Right forelimb (tissue), 1 donor: Measurements from ENCODE around the gene MAPKAPK5.
"Not testable (repeated sequence)": the region's sequence is repeated elsewhere in the genome, so short reads cannot be mapped to it uniquely, and the experiment has no call there.

Source experiments
- DNase-seq: peaks from one replicate; pipeline ENCODE4 v3.0.0-alpha.2; 2018

MAPKAPK5 gene

GRCh38 chr12:111828338-111828979 lies 13.6 kb upstream of the MAPKAPK5 start:
- no peak for DNase-seq

GRCh38 chr12:111829635-111830034 lies 12.4 kb upstream of the MAPKAPK5 start:
- not testable (repeated sequence) for DNase-seq

GRCh38 chr12:111834740-111835386 lies 7.2 kb upstream of the MAPKAPK5 start:
- DNase-seq: not testable (repeated sequence)

GRCh38 chr12:111835531-111836181 lies 6.4 kb upstream of the MAPKAPK5 start:
- DNase-seq: not testable (repeated sequence)

GRCh38 chr12:111838353-111838752 lies 3.7 kb upstream of the MAPKAPK5 start:
- no peak for DNase-seq

- no peak for DNase-seq
Measured at GRCh38 chr12:111840807-111841206, 1.2 kb upstream of the MAPKAPK5 start.

GRCh38 chr12:111841236-111841749 lies 735 bp upstream of the MAPKAPK5 start:
- DNase-seq: no peak

GRCh38 chr12:111842556-111843396 lies 748 bp downstream of the MAPKAPK5 start:
- peak; percentile 45 for DNase-seq

- no peak for DNase-seq
Measured at GRCh38 chr12:111846016-111846415, 4.0 kb downstream of the MAPKAPK5 start.

GRCh38 chr12:111850526-111850925 lies 8.5 kb downstream of the MAPKAPK5 start:
- no peak for DNase-seq

- DNase-seq: no peak
Measured at GRCh38 chr12:111858186-111858585, 16.2 kb downstream of the MAPKAPK5 start.

GRCh38 chr12:111858778-111859177 lies 16.8 kb downstream of the MAPKAPK5 start:
- DNase-seq: no peak

- DNase-seq: no peak
Measured at GRCh38 chr12:111864913-111865312, 22.9 kb downstream of the MAPKAPK5 start.

- no peak for DNase-seq
Measured at GRCh38 chr12:111867531-111867930, 25.5 kb downstream of the MAPKAPK5 start.

- DNase-seq: no peak
Measured at GRCh38 chr12:111868676-111869588, 26.9 kb downstream of the MAPKAPK5 start.

GRCh38 chr12:111869671-111870070 lies 27.6 kb downstream of the MAPKAPK5 start:
- no peak for DNase-seq

- DNase-seq: no peak
Measured at GRCh38 chr12:111870216-111870615, 28.2 kb downstream of the MAPKAPK5 start.

- no peak for DNase-seq
Measured at GRCh38 chr12:111870706-111871105, 28.7 kb downstream of the MAPKAPK5 start.

- no peak for DNase-seq
Measured at GRCh38 chr12:111873113-111873512, 31.1 kb downstream of the MAPKAPK5 start.

- no peak for DNase-seq
Measured at GRCh38 chr12:111881716-111882115, 39.7 kb downstream of the MAPKAPK5 start.

GRCh38 chr12:111886662-111887545 lies 44.9 kb downstream of the MAPKAPK5 start:
- DNase-seq: no peak
